ENCODE data around the gene RNF141. TPM values are rescaled to one million over a fixed set of nuclear protein-coding genes. Genes with fewer than 3 reads are reported as not detected.

Gene RNF141
- total RNA-seq, 1 donor from 2014 or later = 16.9 TPM

- ATAC-seq (no peak), DNase-seq (ENCODE audit: low spot score) (no peak)
Observed at GRCh38 chr11:10499874-10500601, 40.9 kb downstream of the RNF141 start.

DNA sequence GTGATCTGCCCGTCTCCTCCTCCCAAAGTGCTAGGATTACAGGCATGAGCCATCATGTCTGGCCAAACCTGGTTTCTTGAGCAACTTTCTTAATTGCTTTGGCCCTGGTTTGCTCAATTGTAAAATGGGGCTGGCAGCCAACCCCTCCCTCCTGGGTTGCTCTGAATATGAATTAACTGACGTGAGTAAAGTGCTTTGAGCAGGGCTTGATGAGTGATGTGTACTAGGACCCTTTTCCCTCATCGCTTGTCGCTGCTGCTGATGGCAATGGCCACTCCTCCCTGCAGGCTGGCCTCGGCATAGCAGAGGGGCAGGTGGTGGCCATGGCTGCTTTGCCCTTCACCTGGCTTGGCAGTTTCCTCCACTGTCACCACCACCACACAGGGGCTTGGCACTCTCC is 41.5 kb downstream of the RNF141 start:
- DNase-seq (ENCODE audit: low spot score) (peak; percentile 34), ATAC-seq (no peak)

DNA sequence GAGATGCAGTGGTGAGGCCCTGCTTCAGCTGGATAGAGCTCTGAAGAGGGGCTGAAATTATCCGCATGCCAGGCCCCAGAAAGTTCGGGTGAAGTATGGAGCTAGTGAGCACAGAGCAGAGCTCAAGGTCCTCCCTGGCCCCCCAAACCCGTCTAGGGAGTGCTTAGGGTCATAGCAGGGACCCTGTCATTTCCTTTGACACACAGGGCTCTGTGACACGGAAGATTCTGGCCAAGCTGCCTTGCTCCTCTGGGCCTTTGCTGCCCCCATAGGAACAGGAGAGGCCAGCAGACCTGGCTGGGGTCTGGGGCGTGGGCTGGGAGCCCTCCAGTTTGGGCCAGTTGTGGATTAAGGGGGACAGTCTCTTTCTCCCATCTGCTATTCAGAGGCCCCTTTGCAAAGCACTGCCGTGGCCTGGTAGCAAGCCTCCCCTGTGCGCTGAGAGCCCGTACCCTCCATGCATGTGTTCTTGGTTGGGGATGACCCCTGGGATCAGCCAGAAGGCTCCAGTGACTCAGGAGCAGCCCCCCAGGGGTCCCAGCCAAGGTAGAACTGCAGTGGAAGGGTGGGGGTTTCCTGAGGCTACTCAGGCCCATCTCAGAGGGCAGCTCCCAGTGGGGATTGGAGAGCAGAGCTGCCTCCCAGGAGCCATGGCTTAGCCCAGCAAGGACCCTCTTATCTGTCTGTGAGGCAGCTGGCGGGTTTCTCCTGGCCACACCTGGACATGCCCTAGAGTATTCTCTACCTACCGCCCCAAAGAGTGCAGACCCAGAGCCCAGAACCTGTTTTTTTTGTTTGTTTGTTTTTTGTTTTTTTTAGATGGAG is 42.3 kb downstream of the RNF141 start:
- DNase-seq (ENCODE audit: low spot score) = peak; percentile 31
- no peak for ATAC-seq

GRCh38 chr11:10498022-10498400 is 43.0 kb downstream of the RNF141 start:
- no peak for ATAC-seq

GRCh38 chr11:10497371-10498021 is 43.5 kb downstream of the RNF141 start:
- DNase-seq (ENCODE audit: low spot score) (peak; percentile 37), ATAC-seq (no peak)

More at GRCh38 chr11:10498022-10498400, 43.0 kb downstream of the RNF141 start:
- peak; percentile 30 for DNase-seq (ENCODE audit: low spot score)

GRCh38 chr11:10496296-10496936 is 44.6 kb downstream of the RNF141 start:
- peak; percentile 31 for DNase-seq (ENCODE audit: low spot score)
- no peak for ATAC-seq

- ATAC-seq = no peak
- peak; percentile 33 for DNase-seq (ENCODE audit: low spot score)
Observed at GRCh38 chr11:10495464-10495786, 45.6 kb downstream of the RNF141 start.

GRCh38 chr11:10494636-10495463 is 46.1 kb downstream of the RNF141 start:
- DNase-seq (ENCODE audit: low spot score) (peak; percentile 35), ATAC-seq (no peak)

GRCh38 chr11:10493041-10493663 is 47.8 kb downstream of the RNF141 start:
- DNase-seq (ENCODE audit: low spot score) (peak; percentile 44), ATAC-seq (no peak)

GRCh38 chr11:10492084-10492483 is 48.9 kb downstream of the RNF141 start:
- no peak for DNase-seq (ENCODE audit: low spot score)
- ATAC-seq = no peak

DNA sequence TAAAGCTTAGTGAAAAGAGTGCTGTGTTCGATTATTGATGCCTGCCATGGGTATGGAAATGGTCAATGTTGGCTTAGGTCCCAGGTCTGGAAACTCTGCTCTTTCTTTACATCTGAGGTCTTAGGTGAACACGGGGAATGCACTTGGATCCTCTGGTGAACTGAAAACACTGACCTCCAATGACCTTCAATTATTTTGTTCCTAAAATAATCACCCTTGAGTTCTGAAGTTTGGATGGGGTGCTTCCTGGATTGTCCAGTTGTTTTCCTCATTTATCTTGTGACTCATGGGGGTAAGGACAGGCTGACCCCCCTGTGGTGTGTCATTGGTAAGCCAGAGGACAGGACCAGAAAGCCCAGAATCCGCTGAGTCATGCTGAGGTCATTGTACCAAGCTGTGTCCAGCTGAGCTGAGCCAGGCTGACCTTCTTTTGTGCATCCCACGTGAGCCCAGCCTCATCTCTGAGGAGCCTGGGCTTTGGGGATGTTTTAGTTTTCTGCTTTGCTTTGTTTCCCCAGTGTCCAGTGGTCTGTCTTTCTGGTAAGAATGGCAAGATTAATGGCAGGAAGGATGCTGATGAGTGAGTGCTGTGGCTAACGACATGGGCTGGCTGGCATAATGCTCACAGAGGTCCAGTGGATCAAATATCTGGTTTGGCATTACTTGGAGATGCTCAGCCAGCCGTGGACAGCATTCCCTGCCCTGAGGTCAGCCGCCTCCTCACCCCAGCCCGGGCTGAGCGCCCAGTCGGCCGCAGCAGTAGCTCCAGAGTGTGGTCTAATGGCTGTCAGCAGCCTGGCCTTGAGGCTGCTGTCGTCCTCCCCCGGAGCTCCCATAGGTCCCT is 50.4 kb downstream of the RNF141 start:
- DNase-seq (ENCODE audit: low spot score) (peak; percentile 54), ATAC-seq (peak; percentile 72)

- DNase-seq (ENCODE audit: low spot score) (peak; percentile 37), ATAC-seq (no peak)
Observed at GRCh38 chr11:10490032-10490397, 51.0 kb downstream of the RNF141 start.

DNA sequence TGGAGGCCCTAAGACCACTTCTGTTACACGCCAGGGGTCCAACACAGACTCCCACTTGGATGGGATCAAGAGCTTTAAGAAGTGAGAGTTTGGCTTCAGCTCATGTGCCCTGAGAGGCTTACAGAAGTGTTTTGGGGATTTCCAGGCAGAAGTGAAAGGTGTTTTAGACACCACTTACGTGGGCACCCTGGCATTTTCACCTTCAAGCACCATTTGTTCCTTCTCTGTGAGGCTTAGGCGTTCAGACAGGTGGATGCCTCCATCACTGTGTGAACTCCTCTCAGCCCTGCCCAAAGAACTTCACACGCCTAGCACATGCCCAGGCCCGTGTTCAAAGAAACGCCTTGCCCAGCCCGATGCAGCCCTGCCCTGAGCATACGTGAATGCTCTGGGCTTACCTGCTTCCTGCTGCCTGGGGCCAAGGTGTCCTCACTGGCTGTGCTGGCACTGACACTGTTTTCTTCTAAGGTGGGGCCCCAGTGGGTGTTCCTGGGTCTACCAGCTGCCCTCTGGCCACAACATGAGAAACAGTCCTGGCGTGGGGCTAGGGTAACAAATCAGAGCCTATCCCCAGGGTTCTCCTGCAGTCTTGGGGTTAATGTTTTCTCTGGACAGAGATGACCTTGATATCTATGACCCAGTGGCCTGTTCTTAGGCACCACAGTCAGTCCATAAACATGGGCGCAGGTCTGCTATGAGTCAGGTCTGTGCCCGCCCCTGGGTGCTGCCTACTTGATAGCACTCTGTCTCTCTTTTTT is 51.9 kb downstream of the RNF141 start:
- DNase-seq (ENCODE audit: low spot score) (peak; percentile 38), ATAC-seq (no peak)

DNA sequence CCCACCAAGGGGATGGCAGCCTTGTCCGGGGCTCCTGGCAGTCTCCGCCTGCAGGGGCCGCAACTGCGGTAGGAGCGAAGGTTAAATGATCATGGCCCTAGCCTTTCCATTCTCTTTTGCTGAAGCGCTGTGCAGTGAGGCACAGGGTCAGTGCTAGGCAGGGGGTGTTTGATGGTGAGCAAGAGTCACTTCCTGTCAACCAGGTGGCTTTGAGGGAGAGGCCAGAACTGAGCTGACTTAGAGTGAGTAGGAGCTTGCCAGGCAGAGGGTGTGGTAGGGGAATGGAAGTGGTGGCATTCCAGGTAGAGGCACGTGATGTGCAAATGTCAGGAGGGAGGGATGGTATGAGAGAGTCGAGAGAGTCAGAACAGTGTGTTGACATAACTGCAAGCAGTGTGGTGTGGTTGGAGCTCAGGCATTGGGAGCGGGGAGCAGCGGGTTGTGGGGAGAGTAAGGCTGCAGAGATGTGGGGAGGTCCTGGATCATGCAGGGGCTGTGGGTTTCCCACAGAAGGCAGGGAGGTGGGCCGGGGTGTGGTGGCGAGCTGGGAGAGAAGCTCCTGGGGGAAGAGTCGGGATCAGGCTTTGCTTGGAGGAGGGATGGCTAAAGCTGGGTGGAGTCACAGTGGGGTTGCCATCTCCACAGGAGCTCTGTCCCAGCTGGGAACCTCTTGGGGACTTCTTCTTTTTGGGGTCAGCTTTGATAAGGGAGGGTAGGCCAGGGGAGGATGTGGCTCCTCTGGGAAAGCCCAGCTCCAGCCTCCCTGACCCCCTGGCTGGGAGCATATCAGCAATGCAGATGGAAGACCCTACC is 52.7 kb downstream of the RNF141 start:
- ATAC-seq (no peak), DNase-seq (ENCODE audit: low spot score) (peak; percentile 40)

GRCh38 chr11:10487002-10487647 is 53.9 kb downstream of the RNF141 start:
- no peak for ATAC-seq
- DNase-seq (ENCODE audit: low spot score) = peak; percentile 35

DNA sequence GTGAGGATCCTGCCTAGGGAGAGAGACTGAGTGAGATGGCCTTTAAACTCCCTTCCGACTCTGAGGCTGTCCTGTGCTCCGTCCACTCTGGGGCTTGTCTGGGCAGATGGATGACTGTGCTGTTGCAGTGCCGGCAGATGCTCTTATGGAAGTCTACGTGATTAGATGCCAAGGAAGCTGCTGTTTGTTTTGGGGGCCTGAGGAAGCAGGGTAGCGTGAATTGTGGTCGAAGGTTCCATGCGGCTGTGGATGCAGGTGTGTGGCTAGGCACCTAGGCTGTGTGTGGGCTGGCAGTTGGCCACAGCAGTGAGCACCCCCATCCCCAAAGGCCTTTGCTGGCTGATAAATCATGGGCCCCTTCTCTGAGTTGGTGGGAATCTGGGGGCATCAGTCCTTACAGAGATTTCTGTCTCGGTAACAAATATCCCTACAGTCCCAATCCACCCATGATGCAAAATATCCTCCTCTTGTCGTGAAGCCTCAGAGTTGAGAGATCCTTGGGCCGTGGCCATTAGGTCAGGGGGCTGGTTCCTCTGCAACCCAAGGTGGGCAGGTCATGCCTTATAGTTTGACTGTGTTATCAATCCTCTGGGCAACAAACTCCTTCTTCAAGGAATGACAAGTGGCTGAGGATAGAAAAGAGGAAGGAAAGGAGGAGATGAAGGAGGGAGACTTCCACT is 54.7 kb downstream of the RNF141 start:
- DNase-seq (ENCODE audit: low spot score) = peak; percentile 33
- no peak for ATAC-seq
